Right lobe of liver (tissue), 6 donors: ENCODE data around the gene CFAP61. TPM values are rescaled to one million over a fixed set of nuclear protein-coding genes. Genes with fewer than 3 reads are reported as not detected.

Experiments
- ATAC-seq, 4 donors: fragments of 200-7000 bp; cut with Tn5 transposase; one replicate each; pipeline ENCODE4 v1.9.1; 2020; ENCODE audit warnings: mild to moderate bottlenecking in 4 of 4, moderate library complexity in 4 of 4
- DNase-seq, 3 donors: peaks; one replicate each; pipeline ENCODE4 v3.0.0-alpha.2; 2020
- H3K27ac ChIP-seq, 3 donors: fragments of 200-600 bp; one replicate each; pipeline ENCODE4 v1.8.0; 2022
- H3K27me3 ChIP-seq, 2 donors: fragments of 200-600 bp; one replicate each; pipeline ENCODE4 v1.8.0; 2022
- H3K36me3 ChIP-seq, 4 donors: fragments of 200-600 bp; sonication (generic) in 1 of 4; one replicate each; pipeline versions ENCODE4 v1.5.1 to v1.8.0; 2017 to 2022; ENCODE audit warnings: control low read depth in 1 of 4
- H3K4me1 ChIP-seq, 4 donors: fragments of 200-600 bp; sonication (generic) in 1 of 4; one replicate each; pipeline versions ENCODE4 v1.5.1 to v1.8.0; 2017 to 2022; ENCODE audit warnings: control low read depth in 1 of 4
- H3K4me3 ChIP-seq, 3 donors: fragments of 200-600 bp; one replicate each; pipeline ENCODE4 v1.8.0; 2022
- H3K9me3 ChIP-seq, 4 donors: fragments of 200-600 bp; sonication (generic) in 1 of 4; one replicate each; pipeline versions ENCODE4 v1.5.1 to v1.8.0; 2017 to 2022; ENCODE audit warnings: control low read depth in 1 of 4
- POLR2A ChIP-seq: fragments of 450-650 bp; IDR thresholded peaks from one replicate; pipeline ENCODE4 v1.6.1; 2017; ENCODE audit warnings: antibody characterized with exemption, mild to moderate bottlenecking
- WGBS: methylation state at CpG from one replicate; pipeline ENCODE4 v1.1.6; 2018; ENCODE audit warnings: low coverage, low lambda C conversion rate; ENCODE audit not compliant: insufficient coverage; ENCODE audit errors: missing lambda C conversion rate; 5-methylcytosine and 5-hydroxymethylcytosine counted together
- intact Hi-C, 2 donors: fragments of 100-400 bp; cut with DNase I; formaldehyde crosslinking; loops; one replicate each; pipeline versions ENCODE4 v1.11.2 to v1.14.1; 2022
- total RNA-seq, 6 experiments: library from RNA; depleted of rRNA in 2 of 6; stranded (reverse); fragments of >200 nt in 2 of 6; fragmentation: NEBNext Ultra II Directional in 3 of 6; extraction: Animal tissue kit (Norgen Biotek cat#: 25700) in 3 of 6; gene quantifications; one replicate each; pipeline versions ENCODE4 v1.1.0 to v1.2.4, GENCODE V29; 2016 to 2023
- TF ChIP-seq, protein P1 (sequence below), 4 donors: fragments of 200-600 bp in 3 of 4; fragments of 450-650 bp in 1 of 4; IDR thresholded peaks; one replicate each; pipeline versions ENCODE4 v1.5.1 to v1.8.0; 2016 to 2022; ENCODE audit warnings: antibody characterized with exemption in 4 of 4, mild to moderate bottlenecking in 2 of 4
- donor health status: DM: no; HTN: yes; CAD: no.
- donor health status: DM: no; HTN: no; CAD: no.
- donor health status: DM: no; HTN: no; CAD: no.
- donor health status: DM: no; HTN: yes; CAD: no.
- donor health status: DM: no; HTN: yes; CAD: no.

CFAP61 gene
- total RNA-seq, 6 experiments from 2014 or later, result not detected

DNA sequence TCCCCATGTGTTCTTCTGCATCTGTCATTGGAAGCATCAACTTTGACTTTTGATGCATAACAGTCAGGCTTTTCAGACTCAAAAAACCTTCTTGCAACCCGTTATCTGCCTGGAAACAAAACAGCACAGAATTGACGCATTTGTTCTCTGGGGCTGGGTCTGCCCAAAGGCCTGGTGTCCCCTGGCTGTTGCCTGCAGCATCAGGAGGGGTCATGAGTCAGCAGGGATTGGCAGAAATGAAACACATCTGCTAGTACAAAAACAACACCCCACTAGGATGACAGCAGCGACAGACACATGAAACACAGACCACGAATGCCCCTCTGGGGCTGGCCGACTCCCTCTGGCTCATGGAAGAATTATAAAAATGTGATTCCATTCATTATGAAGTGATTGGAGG, 158.0 kb downstream of the CFAP61 start:
- H3K36me3 ChIP-seq, result no peaks in the 10 kb centered on the region
- no peaks in the 10 kb centered on the region for H3K9me3 ChIP-seq
- no peak overlapping the region for H3K27ac ChIP-seq
- DNase-seq (no peak), ATAC-seq (no peak)
- H3K4me1 ChIP-seq, result no peaks in the 10 kb centered on the region
- H3K4me3 ChIP-seq, result no peak overlapping the region
- TF ChIP-seq, protein P1, sequence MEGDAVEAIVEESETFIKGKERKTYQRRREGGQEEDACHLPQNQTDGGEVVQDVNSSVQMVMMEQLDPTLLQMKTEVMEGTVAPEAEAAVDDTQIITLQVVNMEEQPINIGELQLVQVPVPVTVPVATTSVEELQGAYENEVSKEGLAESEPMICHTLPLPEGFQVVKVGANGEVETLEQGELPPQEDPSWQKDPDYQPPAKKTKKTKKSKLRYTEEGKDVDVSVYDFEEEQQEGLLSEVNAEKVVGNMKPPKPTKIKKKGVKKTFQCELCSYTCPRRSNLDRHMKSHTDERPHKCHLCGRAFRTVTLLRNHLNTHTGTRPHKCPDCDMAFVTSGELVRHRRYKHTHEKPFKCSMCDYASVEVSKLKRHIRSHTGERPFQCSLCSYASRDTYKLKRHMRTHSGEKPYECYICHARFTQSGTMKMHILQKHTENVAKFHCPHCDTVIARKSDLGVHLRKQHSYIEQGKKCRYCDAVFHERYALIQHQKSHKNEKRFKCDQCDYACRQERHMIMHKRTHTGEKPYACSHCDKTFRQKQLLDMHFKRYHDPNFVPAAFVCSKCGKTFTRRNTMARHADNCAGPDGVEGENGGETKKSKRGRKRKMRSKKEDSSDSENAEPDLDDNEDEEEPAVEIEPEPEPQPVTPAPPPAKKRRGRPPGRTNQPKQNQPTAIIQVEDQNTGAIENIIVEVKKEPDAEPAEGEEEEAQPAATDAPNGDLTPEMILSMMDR (IDR thresholded peaks at IDR 0.05), result no peak
- TF ChIP-seq POLR2A, result no peak
- intact Hi-C loops, result no loop called here
- WGBS, result 52% methylated on average over 5 of the region's 5 CpGs
- peaks cover 0 to 2% of the 10 kb centered on the region in 2 donors for H3K27me3 ChIP-seq

DNA sequence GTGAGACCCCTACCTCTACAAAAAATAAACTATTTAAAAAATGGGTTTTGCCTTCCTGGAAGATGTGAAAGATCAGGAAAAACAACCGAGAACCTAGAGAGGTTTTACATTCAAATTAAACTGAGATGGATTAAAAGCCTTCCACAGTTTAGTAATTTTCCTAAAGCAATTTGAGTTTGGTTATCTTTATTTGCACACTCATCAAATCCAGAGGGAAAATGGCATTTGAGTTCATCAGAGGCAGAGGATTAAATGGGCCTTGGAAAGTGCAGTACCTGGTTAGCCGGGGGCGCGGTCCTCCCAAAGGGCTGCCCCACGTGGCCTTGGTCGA, 158.6 kb downstream of the CFAP61 start:
- ATAC-seq (no peak), DNase-seq (no peak)
- H3K4me3 ChIP-seq, result no peak overlapping the region
- H3K36me3 ChIP-seq, result no peaks in the 10 kb centered on the region
- no peak overlapping the region for H3K27ac ChIP-seq
- no peaks in the 10 kb centered on the region for H3K4me1 ChIP-seq
- no peaks in the 10 kb centered on the region for H3K9me3 ChIP-seq
- TF ChIP-seq POLR2A, result no peak
- TF ChIP-seq, protein P1 (IDR thresholded peaks at IDR 0.05), result no peak
- 79% methylated on average over 6 of the region's 6 CpGs for WGBS
- peaks cover 0 to 4% of the 10 kb centered on the region in 2 donors for H3K27me3 ChIP-seq
- intact Hi-C loops, result no loop called here

DNA sequence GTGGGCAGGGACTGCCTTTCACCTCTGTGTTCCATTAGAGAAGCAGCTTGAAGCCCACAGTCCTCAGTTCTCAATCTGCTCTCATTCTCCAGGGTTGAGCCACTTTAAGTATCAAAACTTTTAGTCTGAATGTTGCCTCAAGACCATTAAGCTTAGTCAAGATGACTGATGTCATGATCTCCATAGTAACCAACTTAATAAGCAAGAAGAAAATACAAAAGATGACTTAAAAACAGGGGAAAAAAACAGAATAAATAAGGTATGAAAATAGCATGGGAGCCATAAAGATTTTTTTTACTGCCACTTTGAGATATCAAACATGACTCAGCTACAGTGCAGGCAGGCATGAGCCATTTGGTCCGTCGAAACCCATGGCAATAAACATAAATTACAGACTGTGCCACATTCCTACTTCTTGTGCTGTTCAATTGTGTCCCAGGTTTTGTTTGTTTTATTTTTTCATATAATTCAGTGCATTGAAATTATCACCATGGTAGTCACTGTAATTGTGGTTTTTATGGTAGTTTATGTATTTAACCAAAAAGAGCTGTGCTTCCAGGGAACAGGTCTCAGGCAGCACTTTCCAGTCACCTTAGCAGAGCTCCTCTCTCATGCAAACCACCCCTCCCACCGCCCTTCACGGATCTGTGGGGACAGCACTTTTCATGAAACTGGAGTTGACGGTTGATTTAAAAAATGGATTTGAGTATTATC, 159.1 kb downstream of the CFAP61 start:
- no peak overlapping the region for H3K4me3 ChIP-seq
- no peaks in the 10 kb centered on the region for H3K9me3 ChIP-seq
- ATAC-seq, result no peak
- intact Hi-C loops, result no loop called here
- TF ChIP-seq POLR2A, result no peak
- TF ChIP-seq, protein P1 (IDR thresholded peaks at IDR 0.05), result no peak
- H3K36me3 ChIP-seq, result no peaks in the 10 kb centered on the region
- peaks cover 0 to 4% of the 10 kb centered on the region in 2 donors for H3K27me3 ChIP-seq
- WGBS, result 66% methylated on average over 5 of the region's 5 CpGs
- H3K4me1 ChIP-seq, result no peaks in the 10 kb centered on the region
- H3K27ac ChIP-seq, result no peak overlapping the region
- DNase-seq, result no peak

DNA sequence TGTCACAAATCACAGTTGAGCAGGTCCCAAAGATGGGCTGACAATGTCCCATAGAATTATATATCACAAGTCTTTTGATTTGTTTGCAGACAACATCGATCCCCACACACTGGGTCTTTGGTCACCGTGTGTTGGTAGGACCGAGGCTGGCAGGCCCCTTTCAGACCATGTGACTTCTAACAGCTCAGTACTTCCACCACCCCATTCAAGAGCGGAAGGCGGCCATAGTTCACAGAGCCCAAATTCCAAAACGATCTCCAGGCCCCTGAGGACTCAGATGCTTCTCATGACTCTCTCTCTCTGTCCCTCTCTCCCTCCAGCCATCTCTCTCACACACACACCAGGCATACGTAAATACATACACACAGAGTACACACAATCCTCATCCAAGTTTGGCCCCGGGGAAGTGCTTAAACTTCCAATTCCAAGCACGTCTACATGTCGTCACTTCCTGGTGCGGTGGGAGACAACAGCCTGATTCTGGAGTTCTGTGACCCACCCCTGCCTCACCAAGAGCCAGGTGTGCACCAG, 159.7 kb downstream of the CFAP61 start:
- H3K9me3 ChIP-seq, result no peaks in the 10 kb centered on the region
- no peak overlapping the region for H3K27ac ChIP-seq
- intact Hi-C loops, result no loop called here
- H3K27me3 ChIP-seq, result peaks cover 0 to 4% of the 10 kb centered on the region in 2 donors
- TF ChIP-seq POLR2A, result no peak
- TF ChIP-seq, protein P1 (IDR thresholded peaks at IDR 0.05), result no peak
- no peaks in the 10 kb centered on the region for H3K4me1 ChIP-seq
- H3K4me3 ChIP-seq, result no peak overlapping the region
- WGBS, result 78% methylated on average over 10 of the region's 11 CpGs
- DNase-seq (no peak), ATAC-seq (no peak)
- no peaks in the 10 kb centered on the region for H3K36me3 ChIP-seq
